Mammary epithelial cell (primary cell): ENCODE results near the gene CYP4X1.

ENCODE experiments used
- CTCF ChIP-seq, 2 donors: IDR thresholded peaks in 1 of 2; conservative IDR thresholded peaks in 1 of 2; 2 replicates each; pipeline ENCODE4 v1.5.1; 2011 to 2012; ENCODE audit warnings: inconsistent platforms in 2 of 2, low read length in 2 of 2, mild to moderate bottlenecking in 2 of 2, control low read depth in 1 of 2, low read depth in 1 of 2; ENCODE audit not compliant: insufficient read depth in 1 of 2; ENCODE audit errors: extremely low read depth in 1 of 2
- EZH2 ChIP-seq: IDR thresholded peaks from 2 replicates; pipeline ENCODE4 v1.6.1; 2012; ENCODE audit warnings: low read length, inconsistent platforms, borderline replicate concordance

GRCh38 chr1:47067097-47067594 lies 43.7 kb downstream of the CYP4X1 start, which contains the start of gene CYP4Z1:
- TF ChIP-seq CTCF (conservative IDR thresholded peaks at IDR 0.05 in 1 of 2, IDR thresholded peaks at IDR 0.05 in 1 of 2; ENCODE audit: extremely low read depth in 1 of 2, insufficient read depth in 1 of 2, low read depth in 1 of 2, low read length in 2 of 2), result no peak
- no peak for TF ChIP-seq EZH2
